Fibroblast of peridontal ligament (primary cell): ENCODE data around the gene RRBP1.

Experiments
- DNase-seq: peaks from one replicate; pipeline ENCODE4 v3.0.0-alpha.2; 2010; ENCODE audit errors: extremely low read depth

The RRBP1 gene

GRCh38 chr20:17611540-17612286 lies 70.3 kb downstream of the RRBP1 start:
- DNase-seq = no peak

GRCh38 chr20:17611290-17611539 lies 70.8 kb downstream of the RRBP1 start:
- DNase-seq = no peak

GRCh38 chr20:17610566-17611289 lies 71.3 kb downstream of the RRBP1 start:
- no peak for DNase-seq

GRCh38 chr20:17609811-17610377 lies 72.1 kb downstream of the RRBP1 start:
- no peak for DNase-seq

GRCh38 chr20:17608701-17609497 lies 73.1 kb downstream of the RRBP1 start:
- no peak for DNase-seq

- DNase-seq = no peak
Observed at GRCh38 chr20:17606001-17606400, 76.0 kb downstream of the RRBP1 start.

- no peak for DNase-seq
Observed at GRCh38 chr20:17605131-17605660, 76.8 kb downstream of the RRBP1 start.

GRCh38 chr20:17602493-17602892 lies 79.5 kb downstream of the RRBP1 start:
- no peak for DNase-seq

GRCh38 chr20:17601957-17602356 lies 80.1 kb downstream of the RRBP1 start:
- DNase-seq = no peak

GRCh38 chr20:17598013-17598550 lies 84.0 kb downstream of the RRBP1 start:
- no peak for DNase-seq

GRCh38 chr20:17595856-17596255 lies 86.2 kb downstream of the RRBP1 start:
- DNase-seq = no peak

GRCh38 chr20:17594443-17594842 lies 87.6 kb downstream of the RRBP1 start:
- peak; percentile 87 for DNase-seq

- DNase-seq = no peak
Observed at GRCh38 chr20:17593902-17594301, 88.1 kb downstream of the RRBP1 start.

- no peak for DNase-seq
Observed at GRCh38 chr20:17590245-17590644, 91.8 kb downstream of the RRBP1 start.

GRCh38 chr20:17589161-17589834 lies 92.7 kb downstream of the RRBP1 start:
- DNase-seq = peak; percentile 42

GRCh38 chr20:17587824-17588223 lies 94.2 kb downstream of the RRBP1 start:
- no peak for DNase-seq

- no peak for DNase-seq
Observed at GRCh38 chr20:17587148-17587547, 94.9 kb downstream of the RRBP1 start.

GRCh38 chr20:17586250-17586649 lies 95.8 kb downstream of the RRBP1 start:
- DNase-seq = no peak

- DNase-seq = peak; percentile 55
Observed at GRCh38 chr20:17584689-17585088, 97.4 kb downstream of the RRBP1 start.

- DNase-seq = no peak
Observed at GRCh38 chr20:17583126-17583525, 98.9 kb downstream of the RRBP1 start.

- DNase-seq = no peak
Observed at GRCh38 chr20:17580895-17581294, 101.1 kb downstream of the RRBP1 start.
